HepG2 (cell line): ENCODE results near the gene SLC22A7. TPM values are rescaled to one million over a fixed set of nuclear protein-coding genes. Genes with fewer than 3 reads are reported as not detected.

Experiments
- ATAC-seq: fragments of 200-7000 bp; cut with Tn5 transposase; 3 replicates; pipeline ENCODE4 v1.9.1; 2020; ENCODE audit warnings: mild to moderate bottlenecking, moderate library complexity
- BruUV-seq: library from RNA; stranded (reverse); fragments of 400-500 nt; replicated peaks from 2 replicates; lab custom pipeline; 2021; lab: Mats Ljungman, UMichigan
- CTCF ChIA-PET: fragments of 300-600 bp; formaldehyde crosslinking; extraction: SDS; loops from one replicate; lab custom pipeline; 2021; ENCODE audit warnings: low total read pairs, inconsistent platforms, low intra/inter-chr PET ratio; lab: Yijun Ruan, JAX
- POLR2A ChIA-PET: fragments of 350-600 bp; sonication (Branson Sonifier 250); formaldehyde crosslinking; loops from one replicate; lab custom pipeline; 2020; ENCODE audit warnings: antibody characterized with exemption, inconsistent platforms; lab: Yijun Ruan, JAX
- DNase-seq: peaks from one replicate; pipeline ENCODE4 v3.0.0-alpha.2; 2015; ENCODE audit warnings: low spot score
- FAIRE-seq: peaks from 3 replicates; lab custom pipeline; 2011; peaks lifted over from hg19 to GRCh38; lab: Jason Lieb, UNC
- H2AFZ ChIP-seq: one replicate; pipeline ENCODE4 v1.6.1; 2011; ENCODE audit warnings: low read length, inconsistent platforms
- H3K27ac ChIP-seq: fragments of 300-600 bp; 3 replicates; pipeline ENCODE4 v1.8.0; 2011; ENCODE audit warnings: mixed run types, mild to moderate bottlenecking, mixed read lengths, low read length, inconsistent platforms; ENCODE audit not compliant: insufficient read depth; ENCODE audit errors: extremely low read length
- H3K27me3 ChIP-seq, 2 experiments: fragments of 200-600 bp in 1 of 2; 2 replicates in 1 of 2; 3 replicates in 1 of 2; pipeline versions ENCODE4 v1.6.0 to v1.8.0; 2011; ENCODE audit warnings: low read length in 2 of 2, mild to moderate bottlenecking in 2 of 2, moderate library complexity in 2 of 2, inconsistent platforms in 1 of 2; ENCODE audit not compliant: insufficient read depth in 2 of 2, control insufficient read depth in 1 of 2
- H3K36me3 ChIP-seq, 2 experiments: fragments of 200-600 bp in 1 of 2; replicated peaks in 1 of 2; 2 replicates in 1 of 2; 3 replicates in 1 of 2; pipeline versions ENCODE4 v1.5.1 to v1.8.0; 2011; ENCODE audit warnings: low read length in 2 of 2, inconsistent platforms in 1 of 2; ENCODE audit not compliant: insufficient read depth in 2 of 2, control insufficient read depth in 1 of 2
- H3K4me1 ChIP-seq: 2 replicates; pipeline ENCODE4 v1.5.1; 2012; ENCODE audit warnings: low read length, inconsistent platforms; ENCODE audit not compliant: insufficient read depth
- H3K4me2 ChIP-seq: 2 replicates; pipeline ENCODE4 v1.6.0; 2011; ENCODE audit warnings: low read depth, low read length, inconsistent platforms
- H3K4me3 ChIP-seq, 3 experiments: fragments of 200-600 bp in 1 of 3; sonication (generic), shearing (Covaris generic) in 1 of 3; replicated peaks in 1 of 3; 2 replicates each; pipeline ENCODE4 v1.5.1; 2011 to 2016; ENCODE audit warnings: low read length in 3 of 3, inconsistent platforms in 2 of 3, low read depth in 2 of 3, mild to moderate bottlenecking in 2 of 3, control low read depth in 1 of 3, mixed read lengths in 1 of 3; ENCODE audit not compliant: insufficient read depth in 1 of 3
- H3K79me2 ChIP-seq: one replicate; pipeline ENCODE4 v1.6.1; 2011; ENCODE audit warnings: low read length, inconsistent platforms; ENCODE audit not compliant: insufficient read depth
- H3K9ac ChIP-seq: 2 replicates; pipeline ENCODE4 v1.6.0; 2011; ENCODE audit warnings: mild to moderate bottlenecking, low read depth, low read length, inconsistent platforms; ENCODE audit not compliant: insufficient read depth
- H3K9me3 ChIP-seq: 2 replicates; pipeline ENCODE4 v1.5.1; 2012; ENCODE audit warnings: mild to moderate bottlenecking, low read length
- H4K20me1 ChIP-seq: 2 replicates; pipeline ENCODE4 v1.6.0; 2011; ENCODE audit warnings: inconsistent platforms, mild to moderate bottlenecking, low read length, moderate library complexity; ENCODE audit not compliant: insufficient read depth
- CERS6 ChIP-seq: sonication (generic); formaldehyde crosslinking; IDR thresholded peaks from 2 replicates; pipeline ENCODE4 v1.5.0; 2020; ENCODE audit warnings: missing genetic modification reagents
- CHCHD3 ChIP-seq: sonication (generic); formaldehyde crosslinking; IDR thresholded peaks from 2 replicates; pipeline ENCODE4 v1.8.0; 2022; ENCODE audit warnings: mild to moderate bottlenecking, missing genetic modification reagents, moderate library complexity
- GPN1 ChIP-seq: sonication (generic); formaldehyde crosslinking; IDR thresholded peaks from 2 replicates; pipeline ENCODE4 v1.5.1; 2020; ENCODE audit warnings: missing genetic modification reagents, borderline replicate concordance
- HNRNPH1 ChIP-seq: fragments of 200-400 bp; formaldehyde crosslinking; optimal IDR thresholded peaks from 2 replicates; pipeline ENCODE3; 2017; ENCODE audit warnings: mild to moderate bottlenecking, low read depth, low read length
- LBX2 ChIP-seq: sonication (generic); formaldehyde crosslinking; IDR thresholded peaks from 2 replicates; pipeline ENCODE4 v1.5.0; 2020; ENCODE audit warnings: missing genetic modification reagents, mild to moderate bottlenecking, borderline replicate concordance
- NFE2 ChIP-seq: sonication (generic); formaldehyde crosslinking; IDR thresholded peaks from 2 replicates; pipeline ENCODE4 v1.4.0; 2020; ENCODE audit warnings: missing genetic modification reagents
- NPAS2 ChIP-seq: sonication (generic); formaldehyde crosslinking; IDR thresholded peaks from 2 replicates; pipeline ENCODE4 v1.8.0; 2022; ENCODE audit warnings: mild to moderate bottlenecking, missing genetic modification reagents, borderline replicate concordance
- RFXANK ChIP-seq: IDR thresholded peaks from 2 replicates; pipeline ENCODE4 v1.6.1; 2016
- SCMH1 ChIP-seq: sonication (generic); formaldehyde crosslinking; IDR thresholded peaks from 2 replicates; pipeline ENCODE4 v1.9.0; 2021; ENCODE audit warnings: missing genetic modification reagents, mild to moderate bottlenecking, borderline replicate concordance
- SRSF1 ChIP-seq: fragments of 200-400 bp; formaldehyde crosslinking; optimal IDR thresholded peaks from 2 replicates; pipeline ENCODE3; 2017; ENCODE audit warnings: mild to moderate bottlenecking, low read depth, low read length, moderate library complexity
- THYN1 ChIP-seq: sonication (generic); formaldehyde crosslinking; IDR thresholded peaks from 2 replicates; pipeline ENCODE4 v1.8.1; 2023; ENCODE audit warnings: low read depth, mild to moderate bottlenecking, moderate library complexity, missing genetic modification reagents, borderline replicate concordance
- XBP1 ChIP-seq: sonication (generic); formaldehyde crosslinking; IDR thresholded peaks from 2 replicates; pipeline ENCODE4 v1.5.0; 2020; ENCODE audit warnings: missing genetic modification reagents
- ZNF7 ChIP-seq: IDR thresholded peaks from 2 replicates; pipeline ENCODE4 v1.6.1; 2016; ENCODE audit warnings: missing biosample characterization, missing genetic modification reagents
- ZNF800 ChIP-seq: sonication (generic); formaldehyde crosslinking; IDR thresholded peaks from 2 replicates; pipeline ENCODE4 v1.4.0; 2020; ENCODE audit warnings: missing genetic modification reagents
- WGBS: methylation state at CpG from one replicate; pipeline ENCODE4 v1.1.6; 2017; ENCODE audit warnings: low lambda C conversion rate; 5-methylcytosine and 5-hydroxymethylcytosine counted together
- in situ Hi-C: cut with HindIII; loops from 2 replicates; pipeline ENCODE4 v1.10.0; 2017; ENCODE audit warnings: low pct_unique_long_range_greater_than_20kb; ENCODE audit not compliant: extremely low pct_ligation_motif_present
- intact Hi-C: fragments of 100-400 bp; cut with micrococcal nuclease; formaldehyde crosslinking; loops from one replicate; pipeline ENCODE4 v1.10.0; 2022; ENCODE audit not compliant: unreplicated experiment
- polyA plus RNA-seq, 8 experiments: library from polyadenylated mRNA; depleted of rRNA in 3 of 8; stranded (reverse) in 7 of 8; unstranded in 1 of 8; fragments of >200 nt; fragmentation: Illumina TruSeq in 4 of 8; extraction: Trizol in 4 of 8; gene quantifications; 2 replicates each; pipeline versions ENCODE4 v1.2.1 to v1.2.3, GENCODE V29; 2011 to 2016; ENCODE audit warnings: low read depth in 4 of 8, missing spikeins in 1 of 8, mixed read lengths in 1 of 8; ENCODE audit not compliant: insufficient read depth in 1 of 8
- total RNA-seq, 5 experiments: library from RNA; depleted of rRNA; stranded (reverse); fragments of >200 nt; fragmentation: Illumina TruSeq; extraction: Trizol; gene quantifications; 2 replicates each; pipeline ENCODE4 v1.2.3, GENCODE V29; 2016; ENCODE audit warnings: low read depth in 1 of 5

Gene SLC22A7
- total and polyA plus RNA-seq, 2 of the 13 experiments (the other 11 are each of a cell fraction or from before 2014, with no cell fraction given): 5.3 to 22.6 TPM

GRCh38 chr6:43318011-43318410 lies 20.0 kb downstream of the SLC22A7 start:
- 99% methylated on average over 2 of the region's 2 CpGs for WGBS
- DNase-seq: no peak
- Histone ChIP-seq H3K79me2 (no peaks in the 10 kb centered on the region), H3K4me1 (peaks cover 48% of the 10 kb centered on the region), H4K20me1 (no peaks in the 10 kb centered on the region), H3K9ac (no peak overlapping the region), H3K9me3 (no peaks in the 10 kb centered on the region), H3K4me2 (no peak overlapping the region), H3K27ac (no peak overlapping the region), H2AFZ (no peak overlapping the region), H3K4me3 (no peak overlapping the region), H3K36me3 (no peaks in the 10 kb centered on the region), H3K27me3 (no peaks in the 10 kb centered on the region)
- CTCF ChIA-PET: no interaction called here
- ATAC-seq: no peak
- no peak for TF ChIP-seq XBP1 (CRISPR knock-in tag)
- intact Hi-C loops (no loop called here), in situ Hi-C loops (no loop called here)
- FAIRE-seq: no peak
- POLR2A ChIA-PET: interaction anchor here (1.1 to 1.8 kb wide), 3 partner anchors 11 to 52 kb away, joined by 3 to 6 read pairs (median 3); partner anchors contain the start of gene ZNF318
- BruUV-seq: no TSS peak

DNA sequence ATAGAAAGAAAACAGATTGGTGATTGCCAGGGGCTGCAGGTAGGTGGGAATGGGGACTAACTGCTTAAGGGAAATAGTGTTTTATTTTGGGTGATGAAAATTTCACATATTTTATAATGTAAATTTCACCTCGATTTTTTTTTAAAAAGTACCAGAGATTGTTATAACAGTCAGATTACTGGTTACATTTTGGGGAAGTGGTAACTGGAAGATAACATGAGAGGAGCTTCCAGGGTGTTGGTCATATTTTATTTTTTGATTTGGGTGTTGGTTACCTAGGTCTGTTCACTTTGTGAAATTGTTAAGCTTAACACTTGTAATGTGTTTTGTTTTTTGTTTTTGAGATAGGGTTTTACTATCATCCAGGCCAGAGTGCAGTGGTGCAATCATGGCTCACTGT lies 27.8 kb downstream of the SLC22A7 start:
- Histone ChIP-seq H3K27ac (no peak overlapping the region), H2AFZ (no peak overlapping the region), H4K20me1 (no peaks in the 10 kb centered on the region), H3K4me1 (peaks cover 26% of the 10 kb centered on the region), H3K36me3 (no peaks in the 10 kb centered on the region), H3K27me3 (no peaks in the 10 kb centered on the region), H3K9me3 (no peaks in the 10 kb centered on the region), H3K79me2 (no peaks in the 10 kb centered on the region), H3K4me2 (no peak overlapping the region), H3K9ac (no peak overlapping the region), H3K4me3 (no peak overlapping the region)
- FAIRE-seq (no peak), ATAC-seq (no peak), DNase-seq (no peak)
- no TSS peak for BruUV-seq
- WGBS: 2% methylated on average over 1 of the region's 1 CpG
- TF ChIP-seq SCMH1: no peak
- TF ChIP-seq CERS6 (CRISPR knock-in tag): no peak
- TF ChIP-seq LBX2 (CRISPR knock-in tag): no peak
- no peak for TF ChIP-seq CHCHD3
- TF ChIP-seq ZNF800 (CRISPR knock-in tag): no peak
- no peak for TF ChIP-seq GPN1
- no peak for TF ChIP-seq ZNF7 (CRISPR knock-in tag)
- no peak for TF ChIP-seq SRSF1
- TF ChIP-seq RFXANK (CRISPR knock-in tag): no peak
- no peak for TF ChIP-seq NPAS2 (CRISPR knock-in tag)
- no peak for TF ChIP-seq HNRNPH1
- TF ChIP-seq NFE2 (CRISPR knock-in tag): no peak
- TF ChIP-seq THYN1: no peak
- intact Hi-C loops (no loop called here), in situ Hi-C loops (no loop called here)
- POLR2A ChIA-PET: no interaction called here
- CTCF ChIA-PET: no interaction called here
